MM.1S (cell line): ENCODE measurements around the gene SLC35D2.

ENCODE experiments used
- DNase-seq: peaks from one replicate; pipeline ENCODE4 v3.0.0-alpha.2; 2015
- H2AFZ ChIP-seq: fragments of 300-600 bp; sonication (generic); 2 replicates; pipeline ENCODE4 v1.6.0; 2016; ENCODE audit warnings: antibody characterized with exemption, low read length
- H3F3A ChIP-seq: fragments of 300-600 bp; sonication (generic); 2 replicates; pipeline ENCODE4 v1.6.1; 2016; ENCODE audit warnings: mild to moderate bottlenecking, antibody characterized with exemption, low read length, moderate library complexity, mixed read lengths; ENCODE audit not compliant: insufficient read depth
- H3K27ac ChIP-seq: fragments of 300-600 bp; sonication (generic); 2 replicates; pipeline ENCODE4 v1.5.1; 2016; ENCODE audit warnings: mild to moderate bottlenecking, low read length
- H3K27me3 ChIP-seq: fragments of 300-600 bp; sonication (generic); replicated peaks from 2 replicates; pipeline ENCODE4 v1.6.0; 2016; ENCODE audit warnings: low read length; ENCODE audit not compliant: insufficient read depth
- H3K36me3 ChIP-seq: fragments of 300-600 bp; sonication (generic); replicated peaks from 2 replicates; pipeline ENCODE4 v1.6.1; 2016; ENCODE audit warnings: mild to moderate bottlenecking, low read length, mixed read lengths; ENCODE audit not compliant: insufficient read depth
- H3K4me1 ChIP-seq: fragments of 300-600 bp; sonication (generic); 2 replicates; pipeline ENCODE4 v1.6.1; 2016; ENCODE audit warnings: low read length, mixed read lengths
- H3K4me2 ChIP-seq: fragments of 300-600 bp; sonication (generic); 2 replicates; pipeline ENCODE4 v1.6.0; 2016; ENCODE audit warnings: low read depth, low read length
- H3K4me3 ChIP-seq: fragments of 300-600 bp; sonication (generic); 2 replicates; pipeline ENCODE4 v1.5.1; 2016; ENCODE audit warnings: low read length, mixed read lengths
- H3K79me2 ChIP-seq: fragments of 300-600 bp; sonication (generic); 2 replicates; pipeline ENCODE4 v1.6.1; 2016; ENCODE audit warnings: mixed run types, low read length, mixed read lengths
- H3K9ac ChIP-seq: fragments of 300-600 bp; sonication (generic); 2 replicates; pipeline ENCODE4 v1.6.1; 2016; ENCODE audit warnings: low read length, mixed read lengths
- H3K9me2 ChIP-seq: fragments of 300-600 bp; sonication (generic); replicated peaks from 2 replicates; pipeline ENCODE4 v1.6.1; 2016; ENCODE audit warnings: mild to moderate bottlenecking, low read length, mixed read lengths; ENCODE audit not compliant: insufficient read depth
- H3K9me3 ChIP-seq: fragments of 300-600 bp; sonication (generic); replicated peaks from 2 replicates; pipeline ENCODE4 v1.6.1; 2016; ENCODE audit warnings: mild to moderate bottlenecking, low read length, mixed read lengths; ENCODE audit not compliant: insufficient read depth
- H4K20me1 ChIP-seq: fragments of 300-600 bp; sonication (generic); 2 replicates; pipeline ENCODE4 v1.6.1; 2016; ENCODE audit warnings: mild to moderate bottlenecking, low read length, moderate library complexity, mixed read lengths; ENCODE audit not compliant: insufficient read depth
- CTCF ChIP-seq: fragments of 300-600 bp; sonication (generic); IDR thresholded peaks from 2 replicates; pipeline ENCODE4 v1.5.1; 2016; ENCODE audit warnings: antibody characterized with exemption, low read length, mixed read lengths
- EZH2 ChIP-seq: fragments of 300-600 bp; sonication (generic); optimal IDR thresholded peaks from 2 replicates; pipeline ENCODE3; 2017; ENCODE audit warnings: low read depth, mild to moderate bottlenecking, antibody characterized with exemption, low read length, mixed read lengths
- EZH2phosphoT487 ChIP-seq: fragments of 300-600 bp; sonication (generic); IDR thresholded peaks from 2 replicates; pipeline ENCODE4 v1.6.1; 2018; ENCODE audit warnings: antibody characterized with exemption, low read length

SLC35D2 gene

GRCh38 chr9:96382175-96382574 is 1.3 kb downstream of the SLC35D2 start:
- Histone ChIP-seq H3K36me3 (peaks cover 8% of the 10 kb centered on the region; the same call in 1 of the 2 replicates), H3K79me2 (no peaks in the 10 kb centered on the region), H3F3A (0 out of 2 replicates have a peak, but pooled peaks cover 2% of the 10 kb centered on the region), H3K4me2 (no peak overlapping the region), H3K4me3 (no peak overlapping the region), H3K9me3 (no peaks in the 10 kb centered on the region), H3K9ac (no peak overlapping the region), H3K4me1 (no peaks in the 10 kb centered on the region), H3K27me3 (no peaks in the 10 kb centered on the region), H3K27ac (no peak overlapping the region), H4K20me1 (no peaks in the 10 kb centered on the region), H2AFZ (no peak overlapping the region), H3K9me2 (no peaks in the 10 kb centered on the region)
- no peak for TF ChIP-seq CTCF
- TF ChIP-seq EZH2 = no peak
- TF ChIP-seq EZH2phosphoT487 = no peak
- DNase-seq = no peak

- Histone ChIP-seq H3K9me3 (no peaks in the 10 kb centered on the region), H3K79me2 (no peaks in the 10 kb centered on the region), H3K9ac (no peak overlapping the region), H2AFZ (no peak overlapping the region), H3K27me3 (no peaks in the 10 kb centered on the region), H3K4me2 (no peak overlapping the region), H3F3A (0 out of 2 replicates have a peak, but pooled peaks cover 2% of the 10 kb centered on the region), H3K9me2 (no peaks in the 10 kb centered on the region), H3K4me3 (no peak overlapping the region), H4K20me1 (no peaks in the 10 kb centered on the region), H3K4me1 (no peaks in the 10 kb centered on the region), H3K27ac (no peak overlapping the region), H3K36me3 (peaks cover 3% of the 10 kb centered on the region; the same call in 1 of the 2 replicates)
- no peak for TF ChIP-seq EZH2
- TF ChIP-seq EZH2phosphoT487 = no peak
- TF ChIP-seq CTCF = no peak
- DNase-seq = no peak
Measured at GRCh38 chr9:96381696-96382095, 1.8 kb downstream of the SLC35D2 start.

- Histone ChIP-seq H3K79me2 (no peaks in the 10 kb centered on the region), H3K9me2 (no peaks in the 10 kb centered on the region), H3K4me3 (no peak overlapping the region), H3K9ac (no peak overlapping the region), H3K36me3 (no peaks in the 10 kb centered on the region; the same call in 1 of the 2 replicates), H3K9me3 (no peaks in the 10 kb centered on the region), H3K4me2 (no peak overlapping the region), H4K20me1 (no peaks in the 10 kb centered on the region), H3F3A (0 out of 2 replicates have a peak, but pooled peaks cover 2% of the 10 kb centered on the region), H3K4me1 (no peaks in the 10 kb centered on the region), H3K27ac (no peak overlapping the region), H3K27me3 (no peaks in the 10 kb centered on the region), H2AFZ (no peak overlapping the region)
- no peak for TF ChIP-seq EZH2phosphoT487
- TF ChIP-seq CTCF = no peak
- no peak for TF ChIP-seq EZH2
- DNase-seq = no peak
Measured at GRCh38 chr9:96381125-96381524, 2.4 kb downstream of the SLC35D2 start.
